Testis (tissue), 3 donors: ENCODE data around the gene CDC23. TPM values are rescaled to one million over a fixed set of nuclear protein-coding genes. Genes with fewer than 3 reads are reported as not detected.
A peak's percentile ranks its signal among the peaks of the same experiment; 100 is the strongest.

ENCODE experiments used
- DNase-seq: peaks from one replicate; pipeline ENCODE4 v3.0.0-alpha.2; 2019
- H3K27ac ChIP-seq, 2 donors: fragments of 200-600 bp; sonication (generic); one replicate each; pipeline ENCODE4 v1.5.1; 2019
- H3K27me3 ChIP-seq: fragments of 200-600 bp; sonication (generic); one replicate; pipeline ENCODE4 v1.5.1; 2019
- H3K36me3 ChIP-seq: fragments of 200-600 bp; sonication (generic); one replicate; pipeline ENCODE4 v1.5.1; 2017; ENCODE audit warnings: low read depth; ENCODE audit errors: missing control alignments
- H3K4me1 ChIP-seq: fragments of 200-600 bp; sonication (generic); one replicate; pipeline ENCODE4 v1.5.1; 2019
- H3K4me3 ChIP-seq, 2 donors: fragments of 200-600 bp; sonication (generic); one replicate each; pipeline ENCODE4 v1.5.1; 2017 to 2019
- H3K9me3 ChIP-seq: fragments of 200-600 bp; sonication (generic); one replicate; pipeline ENCODE4 v1.5.1; 2017
- POLR2A ChIP-seq: fragments of 450-650 bp; IDR thresholded peaks from one replicate; pipeline ENCODE4 v1.6.1; 2017; ENCODE audit warnings: antibody characterized with exemption, mild to moderate bottlenecking, moderate library complexity
- WGBS, 2 donors: methylation state at CpG; one replicate each; pipeline ENCODE4 v1.1.5; 2018; 5-methylcytosine and 5-hydroxymethylcytosine counted together
- intact Hi-C: fragments of 100-400 bp; cut with DNase I; formaldehyde crosslinking; loops from one replicate; pipeline ENCODE4 v1.15.1; 2023; ENCODE audit warnings: low total_unique reads
- polyA plus RNA-seq: library from polyadenylated mRNA; stranded (reverse); fragments of 350-450 nt; fragmentation: Illumina TruSeq; extraction: RNeasy Lipid Tissue Mini Kit (QIAGEN cat#74804); gene quantifications from one replicate; pipeline ENCODE4 v1.2.3, GENCODE V29; 2014; ENCODE audit warnings: low read depth, low replicate concordance; ENCODE audit not compliant: insufficient read depth
- total RNA-seq, 2 donors: library from RNA; depleted of rRNA; stranded (reverse); fragments of >200 nt; gene quantifications; one replicate each; pipeline ENCODE4 v1.2.3, GENCODE V29; 2016
- TF ChIP-seq, protein P1 (sequence below), 3 experiments: fragments of 450-650 bp in 2 of 3; fragments of 200-600 bp in 1 of 3; sonication (generic) in 1 of 3; IDR thresholded peaks; one replicate each; pipeline ENCODE4 v1.5.1; 2016 to 2019; ENCODE audit warnings: antibody characterized with exemption in 3 of 3, mild to moderate bottlenecking in 2 of 3, moderate library complexity in 1 of 3

The CDC23 gene
- total and polyA plus RNA-seq, 3 donors from 2014 or later, result 29.5 to 31.3 (median 30.5) TPM

DNA sequence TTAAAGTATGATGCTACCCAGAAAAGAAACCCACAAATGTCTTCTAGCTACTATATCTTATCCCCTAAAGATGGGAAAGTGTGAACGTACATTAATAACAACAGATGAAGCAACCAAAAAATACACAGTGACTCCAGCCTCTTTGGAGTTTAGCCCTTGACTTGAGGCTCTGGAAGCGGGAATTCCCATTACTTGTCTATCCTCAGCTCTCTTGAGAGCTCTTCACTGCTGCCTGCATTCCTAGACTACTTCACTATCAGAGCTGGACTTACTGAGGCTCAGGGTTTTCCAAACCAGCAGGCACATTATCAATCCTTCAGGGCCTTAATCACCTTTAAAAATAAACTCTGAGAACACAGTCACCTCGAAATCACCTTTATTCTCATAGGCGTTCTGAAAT is 72.9 kb downstream of the CDC23 start:
- Histone ChIP-seq H3K36me3 (no peaks in the 10 kb centered on the region), H3K27me3 (no peaks in the 10 kb centered on the region), H3K27ac (no peak overlapping the region), H3K4me1 (no peaks in the 10 kb centered on the region), H3K9me3 (no peaks in the 10 kb centered on the region), H3K4me3 (no peak overlapping the region)
- intact Hi-C loops, result no loop called here
- WGBS, 2 donors, result 75 to 85% methylated on average over 4 of the region's 4 CpGs
- no peak for TF ChIP-seq POLR2A
- TF ChIP-seq, protein P1, sequence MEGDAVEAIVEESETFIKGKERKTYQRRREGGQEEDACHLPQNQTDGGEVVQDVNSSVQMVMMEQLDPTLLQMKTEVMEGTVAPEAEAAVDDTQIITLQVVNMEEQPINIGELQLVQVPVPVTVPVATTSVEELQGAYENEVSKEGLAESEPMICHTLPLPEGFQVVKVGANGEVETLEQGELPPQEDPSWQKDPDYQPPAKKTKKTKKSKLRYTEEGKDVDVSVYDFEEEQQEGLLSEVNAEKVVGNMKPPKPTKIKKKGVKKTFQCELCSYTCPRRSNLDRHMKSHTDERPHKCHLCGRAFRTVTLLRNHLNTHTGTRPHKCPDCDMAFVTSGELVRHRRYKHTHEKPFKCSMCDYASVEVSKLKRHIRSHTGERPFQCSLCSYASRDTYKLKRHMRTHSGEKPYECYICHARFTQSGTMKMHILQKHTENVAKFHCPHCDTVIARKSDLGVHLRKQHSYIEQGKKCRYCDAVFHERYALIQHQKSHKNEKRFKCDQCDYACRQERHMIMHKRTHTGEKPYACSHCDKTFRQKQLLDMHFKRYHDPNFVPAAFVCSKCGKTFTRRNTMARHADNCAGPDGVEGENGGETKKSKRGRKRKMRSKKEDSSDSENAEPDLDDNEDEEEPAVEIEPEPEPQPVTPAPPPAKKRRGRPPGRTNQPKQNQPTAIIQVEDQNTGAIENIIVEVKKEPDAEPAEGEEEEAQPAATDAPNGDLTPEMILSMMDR (IDR thresholded peaks at IDR 0.05), result no peak
- no peak for DNase-seq

DNA sequence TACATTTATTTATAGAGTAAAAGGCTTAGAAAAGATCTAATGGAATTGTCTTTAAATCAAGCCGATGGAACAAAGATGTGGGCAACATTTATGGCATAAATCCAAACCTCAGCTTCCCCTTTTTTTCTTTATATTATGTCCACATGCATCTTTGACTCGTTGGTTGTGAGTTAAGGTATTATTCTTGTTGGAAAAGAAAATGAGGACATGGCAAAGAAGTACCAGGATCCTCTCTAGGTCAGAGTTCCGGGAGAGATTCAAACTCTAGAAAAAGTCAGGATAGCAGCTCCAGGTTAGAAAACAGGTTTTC is 73.4 kb downstream of the CDC23 start:
- DNase-seq, result no peak
- intact Hi-C loops, result loop anchor here (10.0 kb wide), 2 partner anchors 55 to 105 kb away; partner anchors contain the start of genes FAM13B and WNT8A
- Histone ChIP-seq H3K4me3 (peak overlapping the region in 1 of 2 donors; percentile 67), H3K9me3 (no peaks in the 10 kb centered on the region), H3K27ac (no peak overlapping the region), H3K4me1 (no peaks in the 10 kb centered on the region), H3K36me3 (no peaks in the 10 kb centered on the region), H3K27me3 (no peaks in the 10 kb centered on the region)
- 62 to 68% methylated on average over 3 of the region's 3 CpGs for WGBS, 2 donors
- TF ChIP-seq, protein P1 (IDR thresholded peaks at IDR 0.05), result no peak
- TF ChIP-seq POLR2A, result no peak

DNA sequence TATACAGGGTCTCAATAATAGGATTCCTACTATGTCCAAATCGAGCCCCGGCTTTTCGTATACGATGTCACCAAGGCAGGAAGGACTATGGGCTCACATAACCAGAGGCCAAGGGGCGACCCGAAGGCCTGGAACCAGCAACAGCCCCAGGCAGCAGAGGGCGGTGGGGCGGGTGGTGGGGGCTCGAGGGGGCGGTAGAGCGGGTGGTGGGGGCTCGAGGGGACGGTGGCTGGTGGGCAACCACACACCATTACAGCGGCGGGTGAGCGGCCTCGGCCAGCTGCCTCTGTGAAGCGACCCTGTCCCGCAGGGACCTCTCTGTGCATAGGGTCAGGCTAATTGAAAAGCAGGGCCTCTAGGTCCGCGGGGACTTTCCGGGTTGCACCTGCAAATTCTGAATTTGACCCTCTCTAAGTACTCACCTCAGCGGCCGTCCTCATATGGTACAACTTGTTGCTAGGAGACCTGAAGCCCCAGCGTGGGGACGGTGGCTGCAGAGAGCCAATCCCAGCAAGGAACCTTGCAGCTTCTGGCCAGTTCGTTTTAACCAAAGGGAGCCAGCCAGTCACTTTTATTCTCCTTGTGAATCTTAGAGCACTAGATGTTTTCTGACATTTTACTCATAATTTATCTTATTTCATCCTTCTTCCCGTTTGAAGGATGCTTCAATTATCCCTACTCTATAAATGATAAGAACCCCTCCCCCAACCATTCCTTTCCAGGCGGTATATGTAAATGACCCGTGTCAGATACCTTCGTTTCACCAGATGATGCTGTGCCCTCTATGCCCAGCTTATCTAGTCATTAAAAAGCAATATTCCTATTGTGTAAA is 74.0 kb downstream of the CDC23 start, which contains the start of gene NME5:
Gene NME5 (minus strand): TSS at position 480 of the 832 bp plus-strand sequence. CDS start 648 bp downstream, outside the sequence.
- Histone ChIP-seq H3K4me3 (peak within 1 kb of the TSS; percentile 67 to 76), H3K36me3 (no peaks in the 10 kb centered on the region), H3K27me3 (no peaks in the 10 kb centered on the region), H3K27ac (peak within 1 kb of the TSS in 1 of 2 donors; percentile 5), H3K4me1 (no peaks in the 10 kb centered on the region), H3K9me3 (no peaks in the 10 kb centered on the region)
- 8 to 12% methylated on average over 16 to 31 of the region's 31 CpGs for WGBS, 2 donors
- TF ChIP-seq, protein P1 (IDR thresholded peaks at IDR 0.05), result no peak
- TF ChIP-seq POLR2A, result no peak
- DNase-seq, result peak; percentile 90
- intact Hi-C loops, result loop anchor here (10.0 kb wide), 2 partner anchors 54 to 104 kb away; partner anchors contain the start of genes FAM13B and WNT8A

Other genes with a start within 250 kb of the CDC23 start
- gene FAM13B, start 180.2 kb downstream of the CDC23 start, total RNA-seq, result 100 to 1,000 TPM; 125 to 134 TPM
- 56.5 TPM for gene FAM13B, start 180.2 kb downstream of the CDC23 start, polyA plus RNA-seq
- 1 to 10 TPM in 1 of 2 donors, under 1 TPM in 1; 0.71 to 1.3 TPM for gene WNT8A, start 129.3 kb downstream of the CDC23 start, total RNA-seq
- 1.4 TPM for gene WNT8A, start 129.3 kb downstream of the CDC23 start, polyA plus RNA-seq
- gene NME5, start 73.9 kb downstream of the CDC23 start, total RNA-seq, result 10 to 100 TPM; 22.4 to 35.1 TPM
- 129 TPM for gene NME5, start 73.9 kb downstream of the CDC23 start, polyA plus RNA-seq
- gene BRD8, start 34.7 kb downstream of the CDC23 start, total RNA-seq, result 100 to 1,000 TPM; 165 to 198 TPM
- gene BRD8, start 34.7 kb downstream of the CDC23 start, polyA plus RNA-seq, result 303 TPM
- gene KIF20A, start 34.2 kb downstream of the CDC23 start, total RNA-seq, result 10 to 100 TPM; 10.4 to 13.8 TPM
- gene KIF20A, start 34.2 kb downstream of the CDC23 start, polyA plus RNA-seq, result 32.1 TPM
- gene GFRA3, start 61.3 kb upstream of the CDC23 start, total RNA-seq, result 1 to 10 TPM; 5.8 to 6.3 TPM
- gene GFRA3, start 61.3 kb upstream of the CDC23 start, polyA plus RNA-seq, result 6.3 TPM
- gene CDC25C, start 118.5 kb upstream of the CDC23 start, total RNA-seq, result 10 to 100 TPM; 11.8 to 23.7 TPM
- gene CDC25C, start 118.5 kb upstream of the CDC23 start, polyA plus RNA-seq, result 39.9 TPM
- gene FAM53C, start 124.9 kb upstream of the CDC23 start, total RNA-seq, result 100 to 1,000 TPM; 107 to 152 TPM
- 125 TPM for gene FAM53C, start 124.9 kb upstream of the CDC23 start, polyA plus RNA-seq
- gene KDM3B, start 139.4 kb upstream of the CDC23 start, total RNA-seq, result 10 to 100 TPM; 81.1 to 85.3 TPM
- 61.8 TPM for gene KDM3B, start 139.4 kb upstream of the CDC23 start, polyA plus RNA-seq
- 10 to 100 TPM; 15.7 to 18.3 TPM for gene REEP2, start 225.7 kb upstream of the CDC23 start, total RNA-seq
- gene REEP2, start 225.7 kb upstream of the CDC23 start, polyA plus RNA-seq, result 13.5 TPM